ENCODE results near the gene STOX1. TPM values are rescaled to one million over a fixed set of nuclear protein-coding genes. Genes with fewer than 3 reads are reported as not detected.

Gene STOX1
- total RNA-seq, 1 donor from 2014 or later: 53.9 TPM

GRCh38 chr10:68871731-68872342 is 44.5 kb downstream of the STOX1 start:
- H3K9me3 ChIP-seq (ENCODE audit: low read depth): no peaks in the 10 kb centered on the region
- Mint-ChIP-seq H3K9me3 (peaks cover 18% of the 10 kb centered on the region), H3K36me3 (peaks cover 12% of the 10 kb centered on the region), H3K27ac (peak overlapping the region; percentile 93), H3K4me1 (peaks cover 54% of the 10 kb centered on the region), H3K4me3 (peak overlapping the region; percentile 48), H3K27me3 (ENCODE audit: insufficient read depth, low read depth) (no peaks in the 10 kb centered on the region)
- peaks cover 3% of the 10 kb centered on the region for H4K20me1 ChIP-seq (ENCODE audit: low read depth)
- H3F3A ChIP-seq (ENCODE audit: low read depth): peaks cover 64% of the 10 kb centered on the region
- peak; percentile 57 for DNase-seq (ENCODE audit: low spot score)
- H3K4me2 ChIP-seq: peak overlapping the region; percentile 75
- peaks cover 28% of the 10 kb centered on the region for H3K79me2 ChIP-seq (ENCODE audit: low read depth)
- peaks cover 57% of the 10 kb centered on the region for H3K4me1 ChIP-seq
- H2AFZ ChIP-seq (replicated peaks): no peak overlapping the region
- peak overlapping the region; percentile 99 for H3K27ac ChIP-seq
- peak overlapping the region; percentile 20 for H3K4me3 ChIP-seq
- no peaks in the 10 kb centered on the region for H3K27me3 ChIP-seq
- TF ChIP-seq EZH2phosphoT487 (IDR thresholded peaks at IDR 0.05) (no peak), CTCF (IDR thresholded peaks at IDR 0.05) (no peak), EZH2 (IDR thresholded peaks at IDR 0.05) (no peak)
- H3K9ac ChIP-seq: no peak overlapping the region
- no peaks in the 10 kb centered on the region for H3K36me3 ChIP-seq

- peak overlapping the region; percentile 33 for H3K4me3 Mint-ChIP-seq
- H3F3A ChIP-seq (ENCODE audit: low read depth): peaks cover 55% of the 10 kb centered on the region
- H3K36me3 Mint-ChIP-seq: no peaks in the 10 kb centered on the region
- peak overlapping the region; percentile 99 for H3K27ac Mint-ChIP-seq
- no peak overlapping the region for H2AFZ ChIP-seq (replicated peaks)
- no peak overlapping the region for H3K4me3 ChIP-seq
- H3K9ac ChIP-seq: no peak overlapping the region
- no peaks in the 10 kb centered on the region for H3K9me3 Mint-ChIP-seq
- peaks cover 60% of the 10 kb centered on the region for H3K4me1 Mint-ChIP-seq
- peak overlapping the region; percentile 42 for H3K27ac ChIP-seq
- no peaks in the 10 kb centered on the region for H3K27me3 ChIP-seq
- H3K4me1 ChIP-seq: peaks cover 55% of the 10 kb centered on the region
- H3K27me3 Mint-ChIP-seq (ENCODE audit: insufficient read depth, low read depth): no peaks in the 10 kb centered on the region
- H4K20me1 ChIP-seq (ENCODE audit: low read depth): peaks cover 20% of the 10 kb centered on the region
- TF ChIP-seq EZH2 (IDR thresholded peaks at IDR 0.05): no peak
- no peak for TF ChIP-seq CTCF (IDR thresholded peaks at IDR 0.05)
- no peak for TF ChIP-seq EZH2phosphoT487 (IDR thresholded peaks at IDR 0.05)
- no peaks in the 10 kb centered on the region for H3K36me3 ChIP-seq
- peaks cover 18% of the 10 kb centered on the region for H3K79me2 ChIP-seq (ENCODE audit: low read depth)
- H3K9me3 ChIP-seq (ENCODE audit: low read depth): no peaks in the 10 kb centered on the region
- DNase-seq (ENCODE audit: low spot score): peak; percentile 33
- peak overlapping the region; percentile 36 for H3K4me2 ChIP-seq
These were observed 49.2 kb downstream of the STOX1 start for GRCh38 chr10:68876246-68877138.

GRCh38 chr10:68877482-68878110 is 50.3 kb downstream of the STOX1 start:
- Histone ChIP-seq H3K36me3 (no peaks in the 10 kb centered on the region), H3K4me1 (peaks cover 47% of the 10 kb centered on the region), H3K27ac (no peak overlapping the region), H3K4me3 (no peak overlapping the region), H3K4me2 (peak overlapping the region; percentile 36), H3K79me2 (ENCODE audit: low read depth) (peaks cover 19% of the 10 kb centered on the region), H3F3A (ENCODE audit: low read depth) (peaks cover 44% of the 10 kb centered on the region), H2AFZ (replicated peaks) (no peak overlapping the region), H3K27me3 (no peaks in the 10 kb centered on the region), H4K20me1 (ENCODE audit: low read depth) (peaks cover 20% of the 10 kb centered on the region), H3K9me3 (ENCODE audit: low read depth) (no peaks in the 10 kb centered on the region), H3K9ac (no peak overlapping the region)
- no peak for TF ChIP-seq EZH2 (IDR thresholded peaks at IDR 0.05)
- no peak for TF ChIP-seq EZH2phosphoT487 (IDR thresholded peaks at IDR 0.05)
- Mint-ChIP-seq H3K4me1 (peaks cover 50% of the 10 kb centered on the region), H3K27ac (peak overlapping the region; percentile 99), H3K9me3 (no peaks in the 10 kb centered on the region), H3K36me3 (no peaks in the 10 kb centered on the region), H3K27me3 (ENCODE audit: insufficient read depth, low read depth) (no peaks in the 10 kb centered on the region), H3K4me3 (no peak overlapping the region)
- DNase-seq (ENCODE audit: low spot score): no peak
